ENCODE results near the gene AOC2. TPM values are rescaled to one million over a fixed set of nuclear protein-coding genes. Genes with fewer than 3 reads are reported as not detected.

The AOC2 gene
- total and polyA plus RNA-seq, 2 of the 8 experiments (the other 6 are each of a cell fraction or from before 2014, with no cell fraction given) = 4.2 to 4.7 TPM

GRCh38 chr17:42845556-42845917, 1.2 kb downstream of the AOC2 start:
- Histone ChIP-seq H3K36me3 (ENCODE audit: control insufficient read depth in 2 of 4, insufficient read depth in 4 of 4, low read length in 3 of 4) (peaks cover 21 to 49% (median 36%) of the 10 kb centered on the region in 4 experiments), H3K9ac (replicated peaks in 1 of 4; ENCODE audit: extremely low read depth in 1 of 4, low read depth in 3 of 4, low read length in 3 of 4) (no peak overlapping the region), H2AK5ac (ENCODE audit: low read depth, low read length) (no peak overlapping the region), H3K4me2 (ENCODE audit: insufficient read depth in 1 of 2, low read depth in 2 of 2, low read length in 2 of 2) (no peak overlapping the region), H2BK120ac (replicated peaks; ENCODE audit: low read depth, low read length) (no peak overlapping the region), H3K79me1 (ENCODE audit: low read depth, low read length) (no peaks in the 10 kb centered on the region), H3K56ac (replicated peaks; ENCODE audit: insufficient read length, low read depth, low read length) (no peak overlapping the region), H2BK5ac (ENCODE audit: low read depth, low read length) (no peak overlapping the region), H3K23me2 (ENCODE audit: low read depth, low read length) (no peaks in the 10 kb centered on the region), H4K20me1 (replicated peaks in 1 of 2; ENCODE audit: control insufficient read depth in 1 of 2, insufficient read depth in 2 of 2, low read length in 2 of 2) (peaks cover 13 to 19% of the 10 kb centered on the region in 2 experiments), H4K91ac (replicated peaks; ENCODE audit: insufficient read length, low read length) (no peak overlapping the region), H4K8ac (ENCODE audit: extremely low read depth, insufficient read depth, low read length) (no peak overlapping the region), H3K4me3 (ENCODE audit: extremely low read depth in 1 of 4, insufficient read depth in 2 of 4, low read depth in 3 of 4, low read length in 4 of 4) (no peak overlapping the region), H2BK12ac (ENCODE audit: low read depth, low read length) (no peak overlapping the region), H3K23ac (ENCODE audit: insufficient read length) (no peak overlapping the region), H3K27me3 (replicated peaks in 1 of 4; ENCODE audit: control insufficient read depth in 3 of 4, extremely low read depth in 1 of 4, insufficient read depth in 3 of 4, low read length in 3 of 4) (no peaks in the 10 kb centered on the region; a peak in 1 of 7 replicates), H2BK20ac (ENCODE audit: low read length) (no peak overlapping the region), H3K9me3 (ENCODE audit: insufficient read depth in 2 of 2, low read depth in 1 of 2, low read length in 1 of 2) (no peaks in the 10 kb centered on the region), H2AFZ (ENCODE audit: low read length) (no peak overlapping the region), H3K18ac (ENCODE audit: extremely low read depth, low read length) (no peak overlapping the region), H3K14ac (ENCODE audit: insufficient read length) (no peak overlapping the region), H3K4ac (replicated peaks; ENCODE audit: insufficient read length, low read depth, low read length) (no peak overlapping the region), H3K4me1 (replicated peaks in 1 of 4; ENCODE audit: control insufficient read depth in 3 of 4, insufficient read depth in 4 of 4, low read length in 3 of 4) (no peaks in the 10 kb centered on the region; a peak in 1 of 7 replicates), H4K5ac (ENCODE audit: insufficient read length, low read depth, low read length) (no peak overlapping the region), H3K79me2 (ENCODE audit: control insufficient read depth in 1 of 2, insufficient read depth in 2 of 2, low read length in 2 of 2) (no peaks in the 10 kb centered on the region), H2BK15ac (ENCODE audit: low read length) (no peak overlapping the region), H3K27ac (ENCODE audit: low read depth, low read length) (no peak overlapping the region)
- POLR2A ChIA-PET (ENCODE audit: partially characterized antibody) = interaction anchor here (0.7 to 10.4 kb wide), 21 partner anchors 9 to 194 kb away, joined by 3 to 111 read pairs (median 4); partner anchors contain the start of genes AARSD1, PSME3 and RPL27
- no peak for FAIRE-seq
- WGBS, 2 experiments (ENCODE audit: extremely low coverage in 1 of 2, insufficient coverage in 1 of 2, insufficient read length in 1 of 2, insufficient replicate concordance in 2 of 2, low coverage in 1 of 2, low lambda C conversion rate in 2 of 2, missing lambda C conversion rate in 1 of 2) = 91% methylated on average over 12 of the region's 12 CpGs; no CpG with 5 or more reads in 1 of the 2 experiments
- no peak for DNase-seq (ENCODE audit: low read depth in 1 of 2, low spot score in 2 of 2)
- CTCF ChIA-PET (ENCODE audit: partially characterized antibody) = interaction anchor here (0.7 to 8.9 kb wide), 15 partner anchors 10 to 130 kb away, joined by 3 to 141 read pairs (median 5); no protein-coding TSS in a partner anchor
